ENCODE measurements around the gene TMPO.
"Not testable (repeated sequence)": the region's sequence is repeated elsewhere in the genome, so short reads cannot be mapped to it uniquely, and the experiment has no call there.

TMPO gene

GRCh38 chr12:98503592-98504367, 11.6 kb upstream of the TMPO start:
- Histone ChIP-seq H3K4me1 (ENCODE audit: low read length) (no peaks in the 10 kb centered on the region), H3K9me3 (replicated peaks; ENCODE audit: insufficient read depth, low read length) (no peaks in the 10 kb centered on the region), H2AFZ (ENCODE audit: low read length) (peak overlapping the region; percentile 86), H3K4me2 (ENCODE audit: low read depth, low read length) (peak overlapping the region; percentile 90), H3K27ac (ENCODE audit: low read length) (peak overlapping the region; percentile 97), H3K9ac (ENCODE audit: low read length) (peak overlapping the region; percentile 87), H3K27me3 (replicated peaks; ENCODE audit: insufficient read depth, low read length) (no peaks in the 10 kb centered on the region), H4K20me1 (ENCODE audit: insufficient read depth, low read length) (no peaks in the 10 kb centered on the region), H3K4me3 (ENCODE audit: low read length) (peak overlapping the region; percentile 80), H3K79me2 (ENCODE audit: low read length) (no peaks in the 10 kb centered on the region), H3F3A (ENCODE audit: insufficient read depth, low read length) (peaks cover 20% of the 10 kb centered on the region), H3K9me2 (replicated peaks; ENCODE audit: insufficient read depth, low read length) (no peaks in the 10 kb centered on the region), H3K36me3 (replicated peaks; ENCODE audit: insufficient read depth, low read length) (no peaks in the 10 kb centered on the region)
- DNase-seq: peak; percentile 94
- TF ChIP-seq CTCF (IDR thresholded peaks at IDR 0.05; ENCODE audit: low read length) (no peak), EZH2 (optimal IDR thresholded peaks at IDR 0.05; ENCODE audit: low read depth, low read length) (no peak), EZH2phosphoT487 (IDR thresholded peaks at IDR 0.05; ENCODE audit: low read length) (no peak)

GRCh38 chr12:98504368-98504617, 11.1 kb upstream of the TMPO start:
- no peaks in the 10 kb centered on the region for H3K36me3 ChIP-seq (replicated peaks; ENCODE audit: insufficient read depth, low read length)
- DNase-seq: peak; percentile 50
- H3K9me2 ChIP-seq (replicated peaks; ENCODE audit: insufficient read depth, low read length): no peaks in the 10 kb centered on the region
- H3K4me3 ChIP-seq (ENCODE audit: low read length): peak overlapping the region; percentile 80
- no peaks in the 10 kb centered on the region for H3K9me3 ChIP-seq (replicated peaks; ENCODE audit: insufficient read depth, low read length)
- H3K9ac ChIP-seq (ENCODE audit: low read length): peak overlapping the region; percentile 87
- H3K79me2 ChIP-seq (ENCODE audit: low read length): no peaks in the 10 kb centered on the region
- H3K4me2 ChIP-seq (ENCODE audit: low read depth, low read length): peak overlapping the region; percentile 90
- H3K27ac ChIP-seq (ENCODE audit: low read length): peak overlapping the region; percentile 97; the same call in 1 of the 2 replicates
- no peaks in the 10 kb centered on the region for H4K20me1 ChIP-seq (ENCODE audit: insufficient read depth, low read length)
- H2AFZ ChIP-seq (ENCODE audit: low read length): peak overlapping the region; percentile 86
- peaks cover 20% of the 10 kb centered on the region for H3F3A ChIP-seq (ENCODE audit: insufficient read depth, low read length)
- H3K4me1 ChIP-seq (ENCODE audit: low read length): no peaks in the 10 kb centered on the region
- no peak for TF ChIP-seq EZH2 (optimal IDR thresholded peaks at IDR 0.05; ENCODE audit: low read depth, low read length)
- TF ChIP-seq CTCF (IDR thresholded peaks at IDR 0.05; ENCODE audit: low read length): no peak
- no peak for TF ChIP-seq EZH2phosphoT487 (IDR thresholded peaks at IDR 0.05; ENCODE audit: low read length)
- H3K27me3 ChIP-seq (replicated peaks; ENCODE audit: insufficient read depth, low read length): no peaks in the 10 kb centered on the region

GRCh38 chr12:98509063-98509462, 6.3 kb upstream of the TMPO start:
- Histone ChIP-seq H3K9ac (ENCODE audit: low read length) (no peak overlapping the region), H3K4me2 (ENCODE audit: low read depth, low read length) (no peak overlapping the region), H3K4me3 (ENCODE audit: low read length) (no peak overlapping the region), H2AFZ (ENCODE audit: low read length) (no peak overlapping the region), H3K27ac (ENCODE audit: low read length) (no peak overlapping the region), H3K9me2 (replicated peaks; ENCODE audit: insufficient read depth, low read length) (no peaks in the 10 kb centered on the region), H3F3A (ENCODE audit: insufficient read depth, low read length) (peaks cover 8% of the 10 kb centered on the region), H3K79me2 (ENCODE audit: low read length) (peaks cover 13% of the 10 kb centered on the region), H3K36me3 (replicated peaks; ENCODE audit: insufficient read depth, low read length) (no peaks in the 10 kb centered on the region), H3K4me1 (ENCODE audit: low read length) (peaks cover 4% of the 10 kb centered on the region), H3K27me3 (replicated peaks; ENCODE audit: insufficient read depth, low read length) (no peaks in the 10 kb centered on the region), H3K9me3 (replicated peaks; ENCODE audit: insufficient read depth, low read length) (no peaks in the 10 kb centered on the region), H4K20me1 (ENCODE audit: insufficient read depth, low read length) (no peaks in the 10 kb centered on the region)
- no peak for TF ChIP-seq CTCF (IDR thresholded peaks at IDR 0.05; ENCODE audit: low read length)
- no peak for TF ChIP-seq EZH2 (optimal IDR thresholded peaks at IDR 0.05; ENCODE audit: low read depth, low read length)
- TF ChIP-seq EZH2phosphoT487 (IDR thresholded peaks at IDR 0.05; ENCODE audit: low read length): no peak
- DNase-seq: no peak

GRCh38 chr12:98511806-98512205, 3.6 kb upstream of the TMPO start:
- not testable (repeated sequence) for H3K27me3 ChIP-seq (replicated peaks; ENCODE audit: insufficient read depth, low read length); H3K9me3 ChIP-seq (replicated peaks; ENCODE audit: insufficient read depth, low read length); H3K27ac ChIP-seq (ENCODE audit: low read length); H3K4me3 ChIP-seq (ENCODE audit: low read length); H3K9ac ChIP-seq (ENCODE audit: low read length); H4K20me1 ChIP-seq (ENCODE audit: insufficient read depth, low read length); H3K36me3 ChIP-seq (replicated peaks; ENCODE audit: insufficient read depth, low read length); H2AFZ ChIP-seq (ENCODE audit: low read length); DNase-seq; H3K4me2 ChIP-seq (ENCODE audit: low read depth, low read length); H3K9me2 ChIP-seq (replicated peaks; ENCODE audit: insufficient read depth, low read length); H3K4me1 ChIP-seq (ENCODE audit: low read length)
- H3K79me2 ChIP-seq (ENCODE audit: low read length): peaks cover 37% of the 10 kb centered on the region
- H3F3A ChIP-seq (ENCODE audit: insufficient read depth, low read length): peaks cover 19% of the 10 kb centered on the region
